SIG-M5 treated with dmso at 0.1 percent for 504 hours (cell line): ENCODE measurements around the gene FNIP2.
"Not testable (repeated sequence)": the region's sequence is repeated elsewhere in the genome, so short reads cannot be mapped to it uniquely, and the experiment has no call there.

Experiments
- DNase-seq: peaks from one replicate; lab custom pipeline; 2025; ENCODE audit not compliant: unreplicated experiment; lab: John Stamatoyannopoulos, UW

Gene FNIP2

DNA sequence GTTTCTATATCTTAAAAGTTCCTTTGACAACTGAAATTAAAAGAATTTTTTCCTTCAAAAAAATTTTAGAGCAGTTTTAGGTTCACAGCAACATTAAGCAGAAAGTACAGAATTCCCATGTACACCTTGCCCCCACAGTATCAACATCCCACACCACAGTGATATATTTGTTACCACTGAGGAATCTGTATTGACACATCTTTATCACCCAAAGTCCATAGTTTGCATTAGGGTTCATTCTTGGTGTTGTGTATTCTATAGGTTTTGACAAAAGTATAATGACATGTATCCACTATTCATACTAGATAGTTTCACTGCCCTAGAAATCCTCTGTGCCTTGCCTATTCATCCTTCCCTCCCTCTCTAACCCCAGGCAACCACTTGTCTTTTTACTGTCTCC lies 43.7 kb downstream of the FNIP2 start:
- DNase-seq: no peak

GRCh38 chr4:158813113-158813512 lies 44.3 kb downstream of the FNIP2 start:
- DNase-seq: no peak

GRCh38 chr4:158814207-158814606 lies 45.4 kb downstream of the FNIP2 start:
- no peak for DNase-seq

GRCh38 chr4:158814636-158815330 lies 46.0 kb downstream of the FNIP2 start:
- no peak for DNase-seq

DNA sequence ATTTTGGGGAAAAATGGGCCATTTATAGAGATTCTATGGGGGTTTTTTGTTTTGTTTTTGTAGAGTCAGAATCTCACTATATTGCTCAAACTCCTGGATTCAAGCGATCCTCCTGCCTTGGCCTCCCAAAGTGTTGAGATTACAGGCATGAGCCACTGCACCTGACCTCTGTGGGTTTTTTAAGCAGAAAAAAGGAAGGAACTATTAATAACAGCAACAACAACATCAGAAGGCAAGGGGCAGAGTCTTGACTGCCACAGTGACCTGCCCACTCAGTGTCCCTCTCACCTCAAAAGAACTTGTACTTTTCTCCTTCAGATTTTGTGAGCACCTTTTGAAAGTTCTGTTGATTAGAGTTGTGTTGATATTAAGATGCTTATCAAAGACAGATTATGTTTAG lies 48.1 kb downstream of the FNIP2 start:
- DNase-seq: peak; percentile 28

- peak; percentile 90 for DNase-seq
Observed at GRCh38 chr4:158817562-158818296, 48.9 kb downstream of the FNIP2 start.

DNA sequence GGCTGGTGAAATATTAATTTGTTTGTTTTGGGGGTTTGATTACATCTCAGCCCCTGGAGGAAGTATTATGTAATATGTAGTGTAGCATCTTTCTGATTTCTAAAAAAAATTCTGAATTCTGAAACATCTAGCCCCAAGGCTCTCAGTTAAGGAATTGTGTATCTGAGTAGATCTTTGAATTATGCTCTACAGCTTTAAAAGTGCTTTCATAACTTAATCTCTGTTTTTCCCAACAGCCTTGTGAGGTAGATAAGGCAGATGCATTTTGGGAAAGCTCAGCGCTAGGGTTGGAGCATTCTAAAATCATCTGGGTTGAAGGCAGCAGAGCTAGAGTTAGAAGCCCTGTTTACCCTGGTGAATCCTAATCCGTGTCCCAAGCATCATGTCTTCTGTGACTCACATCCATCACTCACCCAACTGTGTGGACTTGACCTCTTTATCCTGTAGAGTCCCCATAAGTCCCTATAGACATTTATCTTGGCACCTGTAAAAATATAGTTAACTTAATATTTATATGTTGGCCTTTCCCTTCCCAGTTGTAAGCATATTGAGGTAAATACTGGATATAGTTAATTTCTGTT lies 49.8 kb downstream of the FNIP2 start:
- no peak for DNase-seq

DNA sequence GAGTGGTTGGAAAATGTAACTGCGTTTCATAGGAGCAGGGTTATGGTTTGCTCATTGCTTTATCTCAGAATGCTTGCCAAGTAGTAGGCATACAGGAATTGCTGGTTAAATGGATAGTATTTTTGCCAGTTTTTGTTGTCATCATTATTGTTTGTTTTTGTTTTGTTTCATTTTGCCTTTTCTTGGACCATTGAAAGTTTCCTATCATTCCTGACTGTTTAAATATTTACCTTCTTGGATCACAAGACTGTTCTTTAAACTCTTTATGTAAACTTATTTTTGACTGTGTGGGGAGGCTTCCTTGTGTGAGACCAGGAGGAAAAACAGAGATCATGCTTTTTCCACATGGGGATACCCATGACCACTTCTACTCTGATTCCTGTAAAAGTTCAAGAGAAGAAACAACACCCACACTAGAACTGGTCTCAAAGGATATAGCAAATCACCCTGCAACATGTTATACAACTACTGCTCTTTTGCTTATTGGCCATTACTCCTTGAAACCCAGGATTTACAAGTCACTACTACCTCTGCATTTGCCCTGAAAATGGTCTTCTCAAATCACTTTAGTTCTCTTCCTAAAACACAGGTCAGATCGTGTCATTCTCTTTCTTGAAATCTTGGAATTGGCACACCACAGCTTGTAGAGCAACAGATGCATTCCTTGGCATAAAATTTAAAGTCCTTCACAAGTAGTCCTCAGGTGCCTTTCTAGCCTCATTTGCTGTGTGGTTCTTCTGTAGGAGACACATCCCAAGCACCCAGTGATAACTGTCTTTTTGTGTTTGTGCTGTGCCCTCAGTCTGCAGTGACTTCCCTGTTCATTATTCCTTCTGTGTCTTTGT lies 51.3 kb downstream of the FNIP2 start:
- DNase-seq: no peak

DNA sequence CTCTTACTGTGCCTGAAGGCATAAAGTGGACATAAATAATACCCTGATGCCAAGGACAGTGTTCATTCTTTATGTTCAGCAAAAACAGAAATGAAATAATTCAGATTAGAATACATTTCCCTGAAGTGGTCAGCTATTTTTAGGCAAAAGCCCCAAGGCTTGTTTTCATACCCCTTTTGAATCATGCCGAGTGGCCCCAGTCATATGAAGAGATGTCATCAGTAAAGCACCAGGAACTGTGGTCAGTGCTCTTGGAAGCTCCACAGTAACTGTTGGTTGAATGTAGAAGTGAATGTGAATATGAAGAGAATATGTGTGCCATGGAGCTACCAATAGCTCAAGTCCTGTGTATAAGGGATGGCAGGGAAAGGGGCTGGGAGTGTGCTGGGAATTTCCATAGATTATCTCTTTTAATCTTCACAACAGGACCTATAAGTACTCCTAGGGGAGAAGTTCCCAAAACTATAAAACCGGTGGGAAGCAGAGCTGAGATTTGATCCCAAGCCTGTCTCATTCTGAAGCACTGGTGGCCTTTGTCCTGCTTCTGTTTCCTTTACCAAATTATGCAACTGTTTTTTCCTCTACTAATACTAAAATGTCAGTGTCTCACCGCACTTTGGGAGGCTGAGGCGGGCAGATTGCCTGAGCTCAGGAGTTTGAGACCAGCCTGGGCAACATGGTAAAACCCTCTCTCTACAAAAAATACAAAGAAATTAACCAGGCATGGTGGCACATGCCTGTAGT lies 52.6 kb downstream of the FNIP2 start:
- DNase-seq: no peak

- no peak for DNase-seq
Observed at GRCh38 chr4:158822348-158822747, 53.5 kb downstream of the FNIP2 start.

- DNase-seq: no peak
Observed at GRCh38 chr4:158823461-158823873, 54.6 kb downstream of the FNIP2 start.

DNA sequence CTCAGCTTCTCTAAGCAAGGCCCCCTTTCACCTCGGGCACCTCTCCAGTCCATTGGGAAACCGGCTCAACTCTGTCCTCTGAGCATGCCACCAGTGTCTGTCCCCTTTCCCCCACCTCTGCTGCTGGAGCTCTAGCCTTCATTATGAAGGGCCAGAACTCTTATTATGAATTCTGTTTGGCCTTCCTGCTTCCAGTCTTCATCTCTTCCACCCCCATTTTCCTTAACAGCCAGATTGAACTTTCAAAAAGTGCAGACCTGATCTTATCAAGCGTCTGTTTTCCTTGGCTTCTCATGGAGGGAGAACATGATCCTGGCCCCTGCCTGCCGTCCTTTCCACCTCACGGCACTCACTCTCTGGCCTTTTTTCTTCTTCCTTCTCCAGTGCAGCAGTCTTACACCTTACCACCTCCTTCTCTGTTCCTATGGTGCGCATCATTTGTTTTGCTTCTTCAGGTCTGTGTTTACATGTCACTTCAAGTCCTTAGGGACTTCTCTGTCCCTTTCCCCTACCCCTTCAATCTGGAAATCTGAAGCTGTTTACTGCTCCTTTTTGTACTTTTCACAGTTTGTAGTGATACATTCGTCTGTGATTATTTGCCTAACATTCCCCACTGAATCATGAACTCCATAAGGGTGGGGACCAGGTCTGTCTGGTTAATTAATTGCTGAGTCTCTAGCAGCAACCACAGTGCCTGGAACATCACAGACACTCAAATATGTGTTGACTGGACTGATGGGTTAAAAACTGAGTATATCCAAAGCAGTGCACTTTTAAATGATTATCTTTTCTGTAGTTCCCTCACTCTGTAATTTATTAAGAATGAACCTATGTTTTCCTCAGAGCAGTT lies 55.8 kb downstream of the FNIP2 start:
- no peak for DNase-seq

- DNase-seq: no peak
Observed at GRCh38 chr4:158825433-158826036, 56.7 kb downstream of the FNIP2 start.

DNA sequence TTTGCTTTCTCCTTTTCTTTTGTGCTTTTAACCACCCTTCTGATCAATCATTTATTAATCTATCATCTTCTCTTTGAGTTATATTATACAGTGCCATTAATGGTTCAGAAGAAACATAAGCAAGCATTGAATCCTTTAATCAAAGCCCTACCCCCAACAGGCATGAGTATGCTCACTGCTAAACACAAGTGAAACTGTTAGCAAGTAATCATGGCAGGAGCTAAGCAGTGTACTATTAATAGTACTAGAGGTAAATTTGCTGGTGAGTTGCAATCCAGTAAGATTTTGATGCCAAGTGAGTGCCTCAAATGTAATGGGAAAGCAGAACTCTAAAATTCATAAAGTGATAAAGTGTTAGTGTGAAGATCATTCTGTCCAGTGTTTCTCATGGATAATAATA lies 57.2 kb downstream of the FNIP2 start:
- DNase-seq: no peak

DNA sequence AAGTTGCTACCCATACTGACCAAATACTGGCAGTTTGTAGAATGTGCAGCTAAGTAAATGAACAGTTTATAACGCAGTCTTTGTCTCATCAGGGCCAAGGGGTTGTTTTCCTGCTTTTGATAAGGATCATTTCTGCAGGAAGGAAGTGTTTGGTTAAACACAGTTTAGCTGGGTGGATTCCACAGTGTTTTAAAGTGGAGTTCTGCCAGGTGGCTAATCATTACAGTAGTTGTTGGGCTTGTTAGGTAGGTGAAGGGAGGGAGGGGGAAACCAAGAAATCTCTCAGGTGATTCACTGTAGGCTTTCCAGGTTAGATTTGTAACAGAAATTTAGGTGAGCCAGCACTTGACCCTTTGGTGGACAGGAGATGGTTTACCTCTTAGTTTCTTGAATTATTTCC lies 58.1 kb downstream of the FNIP2 start:
- DNase-seq: no peak

DNA sequence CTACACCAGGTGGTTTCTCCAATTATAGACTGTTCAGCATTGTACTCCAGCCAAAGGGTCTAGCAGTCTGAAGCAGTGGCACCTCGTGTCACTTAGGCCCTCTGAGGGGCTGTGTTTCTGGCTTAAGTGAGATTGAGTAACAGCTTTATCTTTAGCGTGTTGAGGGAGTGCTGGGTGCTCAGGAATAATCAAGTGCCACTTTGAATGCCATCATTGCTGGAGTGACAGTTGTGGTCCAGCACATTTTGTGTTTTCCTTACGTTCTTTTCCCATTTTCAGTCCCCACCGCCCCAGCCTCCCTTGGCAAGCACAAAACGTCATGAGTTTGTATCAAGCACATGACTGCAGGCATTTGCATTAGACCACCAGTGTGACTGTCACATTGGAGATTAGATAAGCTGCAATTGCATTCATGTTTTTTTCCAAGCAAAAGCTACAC lies 58.7 kb downstream of the FNIP2 start:
- no peak for DNase-seq

- not testable (repeated sequence) for DNase-seq
Observed at GRCh38 chr4:158828151-158828550, 59.3 kb downstream of the FNIP2 start.

GRCh38 chr4:158829254-158829653 lies 60.4 kb downstream of the FNIP2 start:
- DNase-seq: no peak

- DNase-seq: no peak
Observed at GRCh38 chr4:158833602-158834001, 64.8 kb downstream of the FNIP2 start.
